H1 (cell line): Measurements from ENCODE around the gene THRB. TPM values are rescaled to one million over a fixed set of nuclear protein-coding genes. Genes with fewer than 3 reads are reported as not detected.

ENCODE experiments used
- CHD7 ChIP-seq: fragments of 300-600 bp; sonication (generic); IDR thresholded peaks from 2 replicates; pipeline ENCODE4 v1.7.1; 2012; ENCODE audit warnings: low read length, moderate library complexity, mild to moderate bottlenecking, inconsistent platforms; ENCODE audit not compliant: insufficient replicate concordance
- PHF8 ChIP-seq: fragments of 200-600 bp; sonication (generic); conservative IDR thresholded peaks from 2 replicates; pipeline ENCODE4 v1.7.1; 2012; ENCODE audit warnings: low read depth, mild to moderate bottlenecking, inconsistent platforms, low read length, moderate library complexity
- polyA plus RNA-seq, 7 experiments: library from polyadenylated mRNA; depleted of rRNA in 3 of 7; stranded (reverse) in 5 of 7; unstranded in 2 of 7; fragments of >200 nt in 5 of 7; fragments of 200-250 nt in 2 of 7; gene quantifications; 1 replicate in 5 of 7; 2 replicates in 1 of 7; 4 replicates in 1 of 7; pipeline versions ENCODE4 v1.2.1 to v1.2.3, GENCODE V29; 2011 to 2013; ENCODE audit warnings: missing spikeins in 2 of 7, mixed read lengths in 2 of 7
- total RNA-seq: library from RNA; stranded (reverse); fragmentation: NEBNext Ultra II Directional; extraction: Animal tissue kit (Norgen Biotek cat#: 25700); gene quantifications from 2 replicates; pipeline ENCODE4 v1.2.1, GENCODE V29; 2021

Gene THRB
- total and polyA plus RNA-seq, 2 of the 8 experiments (the other 6 are each of a cell fraction or from before 2014, with no cell fraction given): 0.98 to 3.9 TPM

GRCh38 chr3:24190256-24190655 lies 304.4 kb downstream of the THRB start (continued):
- TF ChIP-seq CHD7 (no peak), PHF8 (no peak)
